Muscle of back (tissue), 11 donors: Measurements from ENCODE around the gene KANSL1. TPM values are rescaled to one million over a fixed set of nuclear protein-coding genes. Genes with fewer than 3 reads are reported as not detected.

Experiments
- DNase-seq, 3 donors: peaks; one replicate each; pipeline versions ENCODE4 v3.0.0 to v3.0.0-alpha.2; 2013
- polyA plus RNA-seq, 10 donors: library from polyadenylated mRNA; unstranded; fragments of 120-200 nt; gene quantifications; one replicate each; pipeline ENCODE4 v1.2.1, GENCODE V29; 2013; ENCODE audit not compliant: insufficient read length in 10 of 10

KANSL1 gene
- polyA plus RNA-seq, 10 donors, result 25.4 to 63.0 (median 33.5) TPM

DNA sequence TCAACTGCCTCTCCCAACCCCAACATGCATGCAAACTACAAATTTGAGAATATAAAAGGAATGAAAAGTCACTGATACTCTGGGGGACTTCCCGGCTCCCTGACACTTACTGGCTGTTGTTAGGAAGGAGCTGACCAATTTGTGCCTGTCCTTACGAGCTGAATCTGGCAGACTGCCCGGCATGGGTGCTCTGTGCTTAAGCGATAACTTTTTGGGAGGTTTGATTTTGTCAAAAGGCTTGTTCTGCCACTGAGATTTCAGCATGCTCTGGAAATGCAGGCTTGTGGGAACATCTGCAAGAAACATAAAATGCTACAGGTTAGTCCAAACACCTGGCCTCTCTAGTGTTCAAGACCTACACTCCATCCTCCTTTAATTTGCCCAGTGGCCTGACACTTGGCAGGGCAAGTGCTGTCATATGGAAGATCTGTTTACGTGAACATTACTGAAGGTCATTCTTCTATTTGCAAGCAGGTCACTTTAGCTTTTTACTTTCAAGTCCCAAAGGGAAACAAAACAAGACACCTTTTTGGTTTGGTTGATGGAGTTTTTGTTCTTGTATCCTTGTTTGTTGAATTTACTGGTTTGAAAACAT, 153.5 kb downstream of the KANSL1 start:
- DNase-seq, result no peak

DNA sequence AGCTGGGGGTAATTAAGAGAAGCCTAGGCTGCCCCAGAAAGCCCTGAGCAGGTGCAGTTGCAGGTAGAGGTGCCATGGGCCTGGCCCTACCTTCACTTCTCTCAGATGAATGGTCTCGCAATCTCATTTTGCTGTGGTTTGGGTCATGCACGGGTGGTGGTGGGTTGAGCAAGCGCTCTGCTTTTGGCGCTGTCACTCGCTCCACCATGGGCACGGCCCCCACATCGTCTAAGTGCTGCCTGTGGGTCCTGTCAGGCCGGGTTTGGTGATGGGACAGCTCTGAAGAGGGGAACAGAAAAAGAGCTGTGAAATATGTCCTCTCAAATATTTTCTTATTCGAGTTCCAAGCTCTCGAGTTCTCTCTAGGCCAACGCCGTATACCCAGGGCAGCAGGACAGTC, 154.3 kb downstream of the KANSL1 start:
- no peak for DNase-seq

DNA sequence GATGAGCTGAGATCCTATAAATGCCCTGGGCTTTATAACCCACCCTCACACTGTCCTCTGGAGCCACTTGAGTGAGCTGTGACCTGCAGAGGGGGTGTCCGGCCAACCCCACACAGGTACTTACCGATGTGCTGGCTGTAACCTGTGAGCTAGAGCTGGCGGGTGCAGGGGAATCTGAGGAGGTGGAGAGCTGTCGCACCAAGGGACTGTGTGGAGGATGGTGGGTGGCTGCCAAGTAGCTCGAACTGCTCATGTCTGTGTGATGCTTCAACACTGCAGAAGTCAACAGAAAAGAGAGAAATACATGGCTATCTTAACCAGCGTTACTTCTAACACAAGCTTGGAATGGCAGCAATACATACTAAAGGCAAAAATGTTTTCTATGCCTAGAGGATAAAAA, 154.8 kb downstream of the KANSL1 start:
- no peak for DNase-seq

DNA sequence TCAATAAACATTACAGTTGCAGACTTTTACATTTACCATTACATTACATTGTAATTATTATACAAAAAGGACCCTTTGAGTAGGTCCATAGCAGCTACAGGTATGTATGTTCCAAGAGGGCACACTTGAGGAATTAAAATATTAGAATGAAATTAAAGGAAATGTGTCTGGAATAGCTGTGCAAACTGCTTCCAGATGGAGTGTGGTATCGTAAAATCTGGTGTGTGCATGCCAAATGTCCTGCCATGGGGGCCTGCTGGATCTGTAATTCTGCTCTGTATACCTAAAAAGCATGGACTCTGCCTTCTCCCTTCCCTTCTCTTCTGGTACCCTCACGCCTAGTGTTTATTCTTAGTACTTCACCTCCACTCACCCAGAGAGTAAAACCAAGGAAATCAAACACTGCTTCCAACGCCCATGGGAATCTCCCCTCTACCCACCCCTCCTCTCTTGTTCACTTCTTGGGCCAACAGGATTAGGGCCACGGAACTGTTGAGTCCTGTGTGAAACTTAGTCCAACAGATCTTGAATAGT, 155.4 kb downstream of the KANSL1 start:
- DNase-seq, result no peak

DNA sequence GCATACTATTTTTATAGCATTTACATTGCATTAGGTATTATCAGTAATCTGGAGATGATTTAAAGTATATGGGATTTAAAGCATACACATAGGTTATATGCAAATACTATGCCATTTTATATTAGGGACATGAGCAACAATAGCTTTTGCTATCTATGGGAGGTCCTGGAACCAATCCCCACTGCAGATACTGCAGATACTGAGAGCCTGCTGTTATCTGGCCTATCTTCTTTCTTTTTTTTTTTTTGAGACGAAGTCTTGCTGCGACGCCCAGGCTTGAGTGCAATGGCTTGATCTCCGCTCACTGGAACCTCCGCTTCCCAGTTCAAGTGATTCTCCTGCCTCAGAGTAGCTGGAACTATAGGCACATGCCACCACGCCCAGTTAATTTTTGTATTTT, 156.7 kb downstream of the KANSL1 start:
- DNase-seq, result no peak

DNA sequence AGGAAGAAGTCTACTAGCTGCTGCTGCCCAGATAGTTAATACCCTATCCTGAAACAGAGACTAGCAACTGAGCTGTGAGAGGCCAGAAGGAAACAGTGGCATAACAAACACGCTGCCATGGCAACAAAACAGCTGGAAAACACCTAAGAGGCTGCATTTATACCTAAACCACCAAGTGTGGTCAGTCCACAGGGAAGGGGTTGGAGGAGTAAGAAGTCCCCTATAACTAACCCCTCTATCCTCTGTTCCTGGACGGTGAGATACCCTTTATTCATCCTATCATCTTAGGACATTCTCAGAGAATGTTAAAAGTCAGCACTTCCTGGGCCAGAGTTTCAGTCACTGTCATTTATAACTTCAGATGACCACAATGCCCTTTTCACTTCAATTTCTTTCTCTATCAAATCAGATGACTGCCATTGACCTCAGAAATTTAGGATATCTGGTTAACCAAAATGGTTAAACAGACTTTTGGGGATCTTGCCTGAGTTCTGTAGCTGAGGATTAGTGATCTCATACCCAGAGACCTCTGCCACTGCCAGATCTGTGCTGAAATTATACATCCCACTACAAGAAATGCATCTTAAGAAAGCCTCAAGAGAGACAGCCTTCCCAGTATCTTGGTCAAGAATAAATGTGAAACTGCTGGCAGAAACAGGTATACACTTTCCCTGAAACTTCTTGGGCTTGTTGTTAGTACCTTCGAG, 158.0 kb downstream of the KANSL1 start:
- no peak for DNase-seq

DNA sequence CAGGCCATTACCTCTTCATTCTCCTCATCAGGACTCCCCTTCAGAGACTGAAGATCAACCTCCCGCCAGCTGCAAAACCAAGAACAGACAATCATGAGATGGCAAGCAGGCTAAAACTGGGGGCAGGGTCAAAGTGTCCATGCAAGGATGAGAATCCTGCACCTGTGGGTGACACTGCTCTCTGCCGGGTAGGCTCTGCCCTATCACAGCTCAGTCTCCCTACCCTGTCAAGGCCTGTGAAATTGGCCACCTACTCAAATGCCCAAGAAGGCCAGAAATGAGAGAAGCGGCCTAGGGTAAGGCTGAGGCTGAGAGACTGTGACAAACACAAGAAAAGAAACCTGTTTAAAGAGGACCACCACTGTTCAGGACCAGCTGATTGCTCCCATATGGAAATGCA, 159.8 kb downstream of the KANSL1 start:
- no peak for DNase-seq

DNA sequence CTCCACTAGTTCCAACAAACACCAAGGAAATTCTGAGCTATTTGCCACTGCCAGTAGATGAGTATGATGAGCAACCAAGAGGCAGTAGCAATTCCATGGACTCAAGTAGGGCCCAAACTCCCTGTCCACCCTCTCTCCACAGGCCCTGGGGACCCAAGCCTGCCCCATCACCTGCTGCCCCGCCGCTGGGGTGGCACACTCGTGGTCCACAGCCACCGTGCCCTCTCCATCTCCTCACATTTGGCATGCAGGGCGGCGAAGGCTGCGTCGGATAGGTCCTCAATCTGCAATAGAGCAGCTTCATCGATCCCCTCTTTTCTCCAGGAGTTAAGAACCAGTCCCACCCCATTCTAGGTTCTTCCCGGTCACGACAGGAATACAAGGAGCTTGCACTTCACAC, 160.3 kb downstream of the KANSL1 start:
- no peak for DNase-seq

DNA sequence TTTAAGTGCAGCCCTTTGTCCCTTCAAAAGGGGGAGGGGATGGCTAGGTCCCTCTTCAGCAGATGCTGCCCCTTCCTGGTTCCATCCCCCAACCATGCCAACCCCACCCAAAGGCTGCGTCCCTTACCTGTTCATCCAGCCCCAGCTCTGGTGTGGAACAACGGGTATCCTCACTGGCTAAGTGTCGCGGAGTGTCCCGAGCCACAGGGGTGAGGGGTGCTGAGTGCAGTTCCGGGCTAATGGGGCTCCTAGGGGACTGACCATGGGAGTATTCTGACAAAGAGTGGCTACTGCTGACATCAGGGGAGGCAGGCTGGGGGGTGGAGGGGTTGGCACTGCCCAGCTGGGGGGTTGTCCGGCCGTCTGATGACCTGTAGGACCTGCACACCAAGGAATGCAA, 161.3 kb downstream of the KANSL1 start:
- DNase-seq, result no peak

DNA sequence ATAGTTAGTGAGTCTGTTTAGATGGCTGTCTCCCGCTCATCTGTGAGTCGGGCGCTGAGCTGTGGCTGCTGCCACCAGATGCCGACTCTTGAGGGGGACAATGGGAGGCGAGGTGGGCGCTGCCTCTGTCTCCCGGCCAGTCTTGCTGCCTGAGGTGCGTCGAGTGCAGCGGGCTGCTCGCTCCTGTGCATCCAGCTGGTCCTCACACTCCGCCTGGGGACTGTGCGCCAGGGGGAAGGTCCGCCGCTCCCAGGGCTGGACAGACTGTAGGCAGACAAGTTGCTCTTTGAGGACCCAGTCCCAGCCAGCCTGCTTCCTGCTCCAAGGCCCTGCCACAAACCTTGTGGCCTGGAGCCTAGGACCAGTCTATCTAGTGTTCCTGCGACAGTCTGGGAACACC, 161.8 kb downstream of the KANSL1 start:
- no peak for DNase-seq

DNA sequence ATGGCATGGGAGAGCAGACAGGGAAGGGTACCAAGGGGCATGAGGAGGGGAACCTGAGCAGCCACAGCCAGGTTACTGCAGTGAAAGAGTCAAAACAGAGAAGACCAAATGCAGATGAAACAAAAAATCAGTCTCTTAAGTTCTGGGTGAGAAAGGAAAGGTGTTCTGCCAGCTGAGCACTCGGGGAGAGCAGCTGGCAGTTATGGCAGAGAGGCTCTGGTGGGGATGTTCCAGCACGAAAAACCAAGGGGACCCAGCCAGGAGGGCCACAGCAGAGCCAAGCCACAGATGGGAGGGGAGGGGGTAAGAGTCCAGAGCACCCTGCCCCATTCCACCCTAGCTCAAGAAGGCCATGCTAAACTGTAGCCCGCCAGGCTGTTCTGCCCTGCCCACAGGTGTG, 162.5 kb downstream of the KANSL1 start:
- DNase-seq, result no peak

DNA sequence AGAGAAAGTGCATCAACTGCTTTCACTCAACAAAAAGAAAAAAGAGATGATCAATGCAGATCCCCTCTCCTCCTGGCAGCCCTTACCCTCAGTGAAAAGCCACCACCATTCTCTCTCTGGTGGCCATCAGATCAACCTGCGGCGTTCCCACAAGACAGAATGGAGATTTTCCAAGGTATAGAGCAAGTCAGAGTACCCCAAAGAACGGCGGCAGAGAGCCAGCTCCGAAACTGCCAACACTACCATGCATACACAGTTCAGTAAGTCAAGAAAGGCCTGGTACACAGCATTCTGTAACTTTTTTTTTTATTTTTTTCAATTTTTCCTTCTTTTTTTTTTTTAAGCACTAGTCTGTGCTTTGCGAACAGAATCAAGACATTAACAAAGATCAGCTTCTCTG, 163.6 kb downstream of the KANSL1 start:
- no peak for DNase-seq

DNA sequence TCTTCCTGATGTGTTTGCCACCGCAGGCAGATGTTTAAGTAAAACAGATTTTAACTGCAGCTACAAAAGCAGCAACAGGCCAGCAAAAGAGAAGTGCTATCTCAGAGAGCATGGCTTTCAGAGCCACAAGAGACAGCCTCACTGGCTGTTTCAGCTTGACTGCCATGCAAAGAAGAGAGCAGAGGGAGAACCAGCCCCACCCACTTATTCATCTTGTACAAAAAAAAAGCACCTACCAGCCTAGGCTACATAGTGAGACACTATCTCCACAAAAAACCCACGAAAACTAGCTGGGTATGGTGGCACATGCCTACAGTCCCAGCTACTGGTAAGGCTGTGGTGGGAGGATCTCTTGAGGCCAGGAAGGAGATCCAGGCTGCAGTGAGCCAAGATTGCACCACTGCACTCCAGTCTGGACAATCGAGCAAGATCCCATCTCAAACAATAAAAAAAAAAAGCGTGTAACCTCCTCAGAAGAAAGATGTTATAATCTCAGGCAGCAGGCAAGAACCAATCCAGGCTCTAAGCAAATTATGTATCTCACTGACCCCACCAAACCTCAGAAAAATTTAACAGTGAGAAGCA, 164.2 kb downstream of the KANSL1 start:
- DNase-seq, result no peak

DNA sequence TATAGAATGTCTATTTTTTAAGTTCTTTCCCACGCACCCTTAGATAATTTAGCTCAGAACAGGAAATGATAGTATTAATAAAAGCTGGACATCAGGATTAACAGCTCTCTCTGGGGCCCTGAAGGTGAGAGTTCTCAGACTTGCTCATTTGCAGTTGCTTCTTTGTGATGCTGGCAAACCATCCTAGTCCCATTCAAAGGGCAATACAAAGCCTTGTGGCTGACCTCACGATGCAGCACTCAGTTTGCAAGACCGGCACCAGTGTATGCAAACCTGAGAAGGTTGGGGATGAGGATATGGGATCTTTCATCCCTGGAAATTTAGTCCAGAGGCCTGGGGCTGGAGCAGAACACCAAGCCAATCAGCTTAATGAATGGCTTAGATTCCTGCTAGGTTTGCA, 164.9 kb downstream of the KANSL1 start:
- no peak for DNase-seq

DNA sequence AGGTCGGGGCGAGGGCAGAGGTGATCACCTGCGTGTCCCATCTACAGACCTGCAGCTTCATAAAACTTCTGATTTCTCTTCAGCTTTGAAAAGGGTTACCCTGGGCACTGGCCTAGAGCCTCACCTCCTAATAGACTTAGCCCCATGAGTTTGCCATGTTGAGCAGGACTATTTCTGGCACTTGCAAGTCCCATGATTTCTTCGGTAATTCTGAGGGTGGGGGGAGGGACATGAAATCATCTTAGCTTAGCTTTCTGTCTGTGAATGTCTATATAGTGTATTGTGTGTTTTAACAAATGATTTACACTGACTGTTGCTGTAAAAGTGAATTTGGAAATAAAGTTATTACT, 165.3 kb downstream of the KANSL1 start:
- no peak for DNase-seq

DNA sequence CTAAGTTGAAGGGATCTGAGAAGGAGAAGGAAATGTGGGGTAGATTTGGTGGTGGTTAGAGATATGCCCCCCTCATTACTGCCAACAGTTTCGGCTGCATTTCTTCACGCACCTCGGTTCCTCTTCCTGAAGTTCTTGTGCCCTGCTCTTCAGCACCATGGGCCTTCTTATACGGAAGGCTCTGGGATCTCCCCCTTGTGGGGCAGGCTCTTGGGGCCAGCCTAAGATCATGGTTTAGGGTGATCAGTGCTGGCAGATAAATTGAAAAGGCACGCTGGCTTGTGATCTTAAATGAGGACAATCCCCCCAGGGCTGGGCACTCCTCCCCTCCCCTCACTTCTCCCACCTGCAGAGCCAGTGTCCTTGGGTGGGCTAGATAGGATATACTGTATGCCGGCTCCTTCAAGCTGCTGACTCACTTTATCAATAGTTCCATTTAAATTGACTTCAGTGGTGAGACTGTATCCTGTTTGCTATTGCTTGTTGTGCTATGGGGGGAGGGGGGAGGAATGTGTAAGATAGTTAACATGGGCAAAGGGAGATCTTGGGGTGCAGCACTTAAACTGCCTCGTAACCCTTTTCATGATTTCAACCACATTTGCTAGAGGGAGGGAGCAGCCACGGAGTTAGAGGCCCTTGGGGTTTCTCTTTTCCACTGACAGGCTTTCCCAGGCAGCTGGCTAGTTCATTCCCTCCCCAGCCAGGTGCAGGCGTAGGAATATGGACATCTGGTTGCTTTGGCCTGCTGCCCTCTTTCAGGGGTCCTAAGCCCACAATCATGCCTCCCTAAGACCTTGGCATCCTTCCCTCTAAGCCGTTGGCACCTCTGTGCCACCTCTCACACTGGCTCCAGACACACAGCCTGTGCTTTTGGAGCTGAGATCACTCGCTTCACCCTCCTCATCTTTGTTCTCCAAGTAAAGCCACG, 165.9 kb downstream of the KANSL1 start:
- peak in 1 of 3 donors; percentile 49 for DNase-seq

DNA sequence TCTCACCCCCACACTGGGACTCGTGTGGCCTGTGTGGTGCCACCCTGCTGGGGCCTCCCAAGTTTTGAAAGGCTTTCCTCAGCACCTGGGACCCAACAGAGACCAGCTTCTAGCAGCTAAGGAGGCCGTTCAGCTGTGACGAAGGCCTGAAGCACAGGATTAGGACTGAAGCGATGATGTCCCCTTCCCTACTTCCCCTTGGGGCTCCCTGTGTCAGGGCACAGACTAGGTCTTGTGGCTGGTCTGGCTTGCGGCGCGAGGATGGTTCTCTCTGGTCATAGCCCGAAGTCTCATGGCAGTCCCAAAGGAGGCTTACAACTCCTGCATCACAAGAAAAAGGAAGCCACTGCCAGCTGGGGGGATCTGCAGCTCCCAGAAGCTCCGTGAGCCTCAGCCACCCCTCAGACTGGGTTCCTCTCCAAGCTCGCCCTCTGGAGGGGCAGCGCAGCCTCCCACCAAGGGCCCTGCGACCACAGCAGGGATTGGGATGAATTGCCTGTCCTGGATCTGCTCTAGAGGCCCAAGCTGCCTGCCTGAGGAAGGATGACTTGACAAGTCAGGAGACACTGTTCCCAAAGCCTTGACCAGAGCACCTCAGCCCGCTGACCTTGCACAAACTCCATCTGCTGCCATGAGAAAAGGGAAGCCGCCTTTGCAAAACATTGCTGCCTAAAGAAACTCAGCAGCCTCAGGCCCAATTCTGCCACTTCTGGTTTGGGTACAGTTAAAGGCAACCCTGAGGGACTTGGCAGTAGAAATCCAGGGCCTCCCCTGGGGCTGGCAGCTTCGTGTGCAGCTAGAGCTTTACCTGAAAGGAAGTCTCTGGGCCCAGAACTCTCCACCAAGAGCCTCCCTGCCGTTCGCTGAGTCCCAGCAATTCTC, 166.8 kb downstream of the KANSL1 start:
- DNase-seq, result peak in 1 of 3 donors; percentile 39

DNA sequence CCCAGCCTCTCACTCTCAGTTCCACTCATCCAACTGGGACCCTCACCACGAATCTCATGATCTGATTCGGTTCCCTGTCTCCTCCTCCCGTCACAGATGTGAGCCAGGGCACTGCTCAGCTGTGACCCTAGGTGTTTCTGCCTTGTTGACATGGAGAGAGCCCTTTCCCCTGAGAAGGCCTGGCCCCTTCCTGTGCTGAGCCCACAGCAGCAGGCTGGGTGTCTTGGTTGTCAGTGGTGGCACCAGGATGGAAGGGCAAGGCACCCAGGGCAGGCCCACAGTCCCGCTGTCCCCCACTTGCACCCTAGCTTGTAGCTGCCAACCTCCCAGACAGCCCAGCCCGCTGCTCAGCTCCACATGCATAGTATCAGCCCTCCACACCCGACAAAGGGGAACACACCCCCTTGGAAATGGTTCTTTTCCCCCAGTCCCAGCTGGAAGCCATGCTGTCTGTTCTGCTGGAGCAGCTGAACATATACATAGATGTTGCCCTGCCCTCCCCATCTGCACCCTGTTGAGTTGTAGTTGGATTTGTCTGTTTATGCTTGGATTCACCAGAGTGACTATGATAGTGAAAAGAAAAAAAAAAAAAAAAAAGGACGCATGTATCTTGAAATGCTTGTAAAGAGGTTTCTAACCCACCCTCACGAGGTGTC, 167.6 kb downstream of the KANSL1 start:
- no peak for DNase-seq

DNA sequence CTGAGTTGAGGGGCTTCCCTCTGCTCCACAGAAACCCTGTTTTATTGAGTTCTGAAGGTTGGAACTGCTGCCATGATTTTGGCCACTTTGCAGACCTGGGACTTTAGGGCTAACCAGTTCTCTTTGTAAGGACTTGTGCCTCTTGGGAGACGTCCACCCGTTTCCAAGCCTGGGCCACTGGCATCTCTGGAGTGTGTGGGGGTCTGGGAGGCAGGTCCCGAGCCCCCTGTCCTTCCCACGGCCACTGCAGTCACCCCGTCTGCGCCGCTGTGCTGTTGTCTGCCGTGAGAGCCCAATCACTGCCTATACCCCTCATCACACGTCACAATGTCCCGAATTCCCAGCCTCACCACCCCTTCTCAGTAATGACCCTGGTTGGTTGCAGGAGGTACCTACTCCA, 168.2 kb downstream of the KANSL1 start:
- DNase-seq, result no peak

DNA sequence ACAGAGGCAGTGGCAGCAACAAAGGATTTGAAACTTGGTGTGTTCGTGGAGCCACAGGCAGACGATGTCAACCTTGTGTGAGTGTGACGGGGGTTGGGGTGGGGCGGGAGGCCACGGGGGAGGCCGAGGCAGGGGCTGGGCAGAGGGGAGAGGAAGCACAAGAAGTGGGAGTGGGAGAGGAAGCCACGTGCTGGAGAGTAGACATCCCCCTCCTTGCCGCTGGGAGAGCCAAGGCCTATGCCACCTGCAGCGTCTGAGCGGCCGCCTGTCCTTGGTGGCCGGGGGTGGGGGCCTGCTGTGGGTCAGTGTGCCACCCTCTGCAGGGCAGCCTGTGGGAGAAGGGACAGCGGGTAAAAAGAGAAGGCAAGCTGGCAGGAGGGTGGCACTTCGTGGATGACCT, 168.6 kb downstream of the KANSL1 start:
- no peak for DNase-seq
